ENCODE results near the gene AMZ1. TPM values are rescaled to one million over a fixed set of nuclear protein-coding genes. Genes with fewer than 3 reads are reported as not detected.

AMZ1 gene
- total RNA-seq, 6 experiments from 2014 or later: 6.2 to 11.3 (median 7.8) TPM

GRCh38 chr7:2680792-2681490, 7.1 kb upstream of the AMZ1 start:
- H3K36me3 Mint-ChIP-seq (ENCODE audit: low read depth): no peaks in the 10 kb centered on the region
- no peak overlapping the region for H3K4me3 Mint-ChIP-seq
- DNase-seq: peak; percentile 48
- H3K27me3 Mint-ChIP-seq (ENCODE audit: insufficient read depth): peaks cover 5% of the 10 kb centered on the region; the same call in 1 of the 2 replicates
- no peak overlapping the region for H3K27ac Mint-ChIP-seq
- no peaks in the 10 kb centered on the region; the same call in 1 of the 2 replicates for H3K9me3 Mint-ChIP-seq
- TF ChIP-seq CTCF (IDR thresholded peaks at IDR 0.05): peak; percentile 89
- no peaks in the 10 kb centered on the region for H3K4me1 Mint-ChIP-seq (ENCODE audit: low read depth)

- DNase-seq: no peak
- Mint-ChIP-seq H3K27ac (no peak overlapping the region), H3K27me3 (ENCODE audit: insufficient read depth) (peaks cover 5% of the 10 kb centered on the region), H3K4me1 (ENCODE audit: low read depth) (peaks cover 2% of the 10 kb centered on the region; the same call in 1 of the 2 replicates), H3K9me3 (no peaks in the 10 kb centered on the region; the same call in 1 of the 2 replicates), H3K36me3 (ENCODE audit: low read depth) (no peaks in the 10 kb centered on the region), H3K4me3 (no peak overlapping the region)
- TF ChIP-seq CTCF (IDR thresholded peaks at IDR 0.05): no peak
Measured at GRCh38 chr7:2681929-2682799, 5.8 kb upstream of the AMZ1 start.

GRCh38 chr7:2684501-2684900, 3.5 kb upstream of the AMZ1 start:
- Mint-ChIP-seq H3K4me3 (no peak overlapping the region), H3K27me3 (ENCODE audit: insufficient read depth) (peaks cover 8% of the 10 kb centered on the region)

GRCh38 chr7:2686101-2686500, 1.9 kb upstream of the AMZ1 start:
- no peak overlapping the region for H3K4me3 Mint-ChIP-seq
- no peak for TF ChIP-seq CTCF (IDR thresholded peaks at IDR 0.05)
- H3K27me3 Mint-ChIP-seq (ENCODE audit: insufficient read depth): peaks cover 3% of the 10 kb centered on the region
- peaks cover 34% of the 10 kb centered on the region for H3K4me1 Mint-ChIP-seq (ENCODE audit: low read depth)
- H3K9me3 Mint-ChIP-seq: no peaks in the 10 kb centered on the region; the same call in 1 of the 2 replicates
- no peak for DNase-seq
- H3K27ac Mint-ChIP-seq: peak overlapping the region; percentile 45; the same call in 1 of the 2 replicates
- H3K36me3 Mint-ChIP-seq (ENCODE audit: low read depth): no peaks in the 10 kb centered on the region

More at GRCh38 chr7:2684501-2684900, 3.5 kb upstream of the AMZ1 start:
- Mint-ChIP-seq H3K9me3 (no peaks in the 10 kb centered on the region; the same call in 1 of the 2 replicates), H3K4me1 (ENCODE audit: low read depth) (peaks cover 18% of the 10 kb centered on the region), H3K27ac (no peak overlapping the region), H3K36me3 (ENCODE audit: low read depth) (no peaks in the 10 kb centered on the region)
- DNase-seq: no peak
- TF ChIP-seq CTCF (IDR thresholded peaks at IDR 0.05): no peak

GRCh38 chr7:2687338-2687869, 598 bp upstream of the AMZ1 start:
- peak overlapping the region; percentile 51 for H3K4me3 Mint-ChIP-seq
- H3K27me3 Mint-ChIP-seq (ENCODE audit: insufficient read depth): peaks cover 3% of the 10 kb centered on the region
- no peaks in the 10 kb centered on the region; the same call in 1 of the 2 replicates for H3K9me3 Mint-ChIP-seq

More at GRCh38 chr7:2687338-2687869, 598 bp upstream of the AMZ1 start:
- Mint-ChIP-seq H3K36me3 (ENCODE audit: low read depth) (no peaks in the 10 kb centered on the region), H3K4me1 (ENCODE audit: low read depth) (peaks cover 36% of the 10 kb centered on the region), H3K27ac (peak overlapping the region; percentile 76)
- DNase-seq: peak; percentile 92
- peak; percentile 39; the same call in 1 of the 2 replicates for TF ChIP-seq CTCF (IDR thresholded peaks at IDR 0.05)
